Sigmoid colon (tissue), 7 donors: ENCODE results near the gene RNF149. TPM values are rescaled to one million over a fixed set of nuclear protein-coding genes. Genes with fewer than 3 reads are reported as not detected.

Source experiments
- DNase-seq: peaks from one replicate; pipeline ENCODE4 v3.0.0-alpha.2; 2019
- H3K27ac ChIP-seq, 4 donors: fragments of 200-600 bp; sonication (generic); one replicate each; pipeline ENCODE4 v1.5.1; 2016 to 2019; ENCODE audit warnings: mild to moderate bottlenecking in 1 of 4
- H3K27me3 ChIP-seq, 3 donors: fragments of 200-600 bp; sonication (generic); one replicate each; pipeline ENCODE4 v1.5.1; 2019; ENCODE audit warnings: mild to moderate bottlenecking in 1 of 3
- H3K36me3 ChIP-seq, 4 donors: fragments of 200-600 bp; sonication (generic); one replicate each; pipeline ENCODE4 v1.5.1; 2016 to 2019
- H3K4me1 ChIP-seq, 4 donors: fragments of 200-600 bp; sonication (generic); one replicate each; pipeline ENCODE4 v1.5.1; 2017 to 2019
- H3K4me3 ChIP-seq, 4 donors: fragments of 200-600 bp; sonication (generic); one replicate each; pipeline ENCODE4 v1.5.1; 2017 to 2019; ENCODE audit warnings: mild to moderate bottlenecking in 2 of 4, moderate library complexity in 1 of 4
- H3K9me3 ChIP-seq, 4 donors: fragments of 200-600 bp in 3 of 4; sonication (generic) in 3 of 4; one replicate each; pipeline versions ENCODE4 v1.5.1 to v1.6.1; 2013 to 2019
- EP300 ChIP-seq, 4 donors: sonication (generic); formaldehyde crosslinking; IDR thresholded peaks; one replicate each; pipeline ENCODE4 v1.6.1; 2017; ENCODE audit warnings: antibody characterized with exemption in 4 of 4
- POLR2A ChIP-seq, 2 donors: fragments of 450-650 bp; IDR thresholded peaks; one replicate each; pipeline ENCODE4 v1.6.1; 2016; ENCODE audit warnings: antibody characterized with exemption in 2 of 2, mild to moderate bottlenecking in 2 of 2, moderate library complexity in 2 of 2
- POLR2AphosphoS5 ChIP-seq, 4 donors: sonication (generic); formaldehyde crosslinking; IDR thresholded peaks; one replicate each; pipeline ENCODE4 v1.6.1; 2017; ENCODE audit warnings: antibody characterized with exemption in 4 of 4
- WGBS, 2 donors: extraction: QIAGEN DNeasy Blood & Tissue Kit; methylation state at CpG; one replicate each; pipeline ENCODE4 v1.1.7; 2013; 5-methylcytosine and 5-hydroxymethylcytosine counted together
- intact Hi-C: fragments of 100-400 bp; cut with DNase I; formaldehyde crosslinking; loops from one replicate; pipeline ENCODE4 v1.15.1; 2023
- polyA plus RNA-seq, 3 donors: library from polyadenylated mRNA; stranded (reverse); fragments of 200-250 nt; gene quantifications; one replicate each; pipeline ENCODE4 v1.2.3, GENCODE V29; 2013
- total RNA-seq, 4 donors: library from RNA; depleted of rRNA; stranded (reverse); fragments of >200 nt; gene quantifications; one replicate each; pipeline ENCODE4 v1.1.0, GENCODE V29; 2016
- TF ChIP-seq, protein P1 (sequence below), 4 experiments: fragments of 450-650 bp in 3 of 4; fragments of 200-600 bp in 1 of 4; IDR thresholded peaks; one replicate each; pipeline ENCODE4 v1.5.1; 2016 to 2019; ENCODE audit warnings: antibody characterized with exemption in 4 of 4, mild to moderate bottlenecking in 3 of 4, moderate library complexity in 2 of 4
- donor health status: healthy with polysubstance abuse.
- donor health status: Bipolar disorder and iron deficiency.
- donor health status: healthy.

Gene RNF149
- total and polyA plus RNA-seq, 7 donors: 11.4 to 65.4 (median 40.0) TPM

DNA sequence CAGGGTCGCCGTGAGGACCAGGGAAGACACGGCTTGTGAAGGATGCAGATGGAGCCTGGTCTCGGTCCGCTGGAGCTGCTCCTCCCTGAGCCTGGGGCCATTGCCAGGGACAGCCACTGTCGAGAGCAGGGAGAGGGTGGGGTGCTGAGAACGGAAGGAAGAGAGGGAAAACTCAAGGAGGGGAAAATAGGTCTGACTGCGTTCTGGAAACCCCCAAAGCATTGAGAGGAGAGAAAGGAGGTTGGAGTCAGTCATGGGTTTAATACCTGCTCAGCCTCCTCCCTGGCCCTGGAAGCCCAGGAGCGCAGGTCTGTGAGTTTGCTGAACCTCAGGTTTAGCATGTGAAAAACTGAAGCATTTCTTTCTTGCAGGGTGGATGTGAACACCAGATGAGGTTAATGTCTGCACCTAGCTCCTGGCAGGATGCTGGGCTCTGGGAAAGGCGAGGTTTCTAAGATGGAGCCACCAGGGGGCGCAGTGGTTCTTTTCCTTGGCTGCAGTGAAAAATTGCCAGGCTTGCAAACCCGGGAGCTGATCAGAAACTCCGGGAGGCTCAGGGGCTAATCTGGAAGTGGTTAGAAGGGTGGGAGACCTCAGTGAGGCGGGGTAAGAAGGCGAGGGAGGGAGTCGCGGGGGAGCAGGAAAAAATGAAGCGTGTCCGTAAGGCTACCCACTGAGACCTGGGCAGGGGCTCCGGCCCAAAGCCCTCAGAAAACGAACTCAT, 33.6 kb upstream of the RNF149 start:
- 57 to 65% methylated on average over 21 of the region's 21 CpGs for WGBS, 2 donors
- no peaks in the 10 kb centered on the region for H3K27me3 ChIP-seq
- no peaks in the 10 kb centered on the region for H3K4me1 ChIP-seq
- no peak overlapping the region for H3K27ac ChIP-seq
- H3K9me3 ChIP-seq: no peaks in the 10 kb centered on the region
- no peak overlapping the region for H3K4me3 ChIP-seq
- H3K36me3 ChIP-seq: no peaks in the 10 kb centered on the region
- peak; percentile 84 for DNase-seq
- intact Hi-C loops: loop anchor here (2.0 to 10.0 kb wide), 2 partner anchors 489 to 1103 kb away; no protein-coding TSS in a partner anchor
- TF ChIP-seq POLR2AphosphoS5 (IDR thresholded peaks at IDR 0.05): no peak
- TF ChIP-seq, protein P1, sequence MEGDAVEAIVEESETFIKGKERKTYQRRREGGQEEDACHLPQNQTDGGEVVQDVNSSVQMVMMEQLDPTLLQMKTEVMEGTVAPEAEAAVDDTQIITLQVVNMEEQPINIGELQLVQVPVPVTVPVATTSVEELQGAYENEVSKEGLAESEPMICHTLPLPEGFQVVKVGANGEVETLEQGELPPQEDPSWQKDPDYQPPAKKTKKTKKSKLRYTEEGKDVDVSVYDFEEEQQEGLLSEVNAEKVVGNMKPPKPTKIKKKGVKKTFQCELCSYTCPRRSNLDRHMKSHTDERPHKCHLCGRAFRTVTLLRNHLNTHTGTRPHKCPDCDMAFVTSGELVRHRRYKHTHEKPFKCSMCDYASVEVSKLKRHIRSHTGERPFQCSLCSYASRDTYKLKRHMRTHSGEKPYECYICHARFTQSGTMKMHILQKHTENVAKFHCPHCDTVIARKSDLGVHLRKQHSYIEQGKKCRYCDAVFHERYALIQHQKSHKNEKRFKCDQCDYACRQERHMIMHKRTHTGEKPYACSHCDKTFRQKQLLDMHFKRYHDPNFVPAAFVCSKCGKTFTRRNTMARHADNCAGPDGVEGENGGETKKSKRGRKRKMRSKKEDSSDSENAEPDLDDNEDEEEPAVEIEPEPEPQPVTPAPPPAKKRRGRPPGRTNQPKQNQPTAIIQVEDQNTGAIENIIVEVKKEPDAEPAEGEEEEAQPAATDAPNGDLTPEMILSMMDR (IDR thresholded peaks at IDR 0.05): peak; percentile 45 to 70 (median 59)
- no peak for TF ChIP-seq POLR2A (IDR thresholded peaks at IDR 0.05)
- no peak for TF ChIP-seq EP300 (IDR thresholded peaks at IDR 0.05)

DNA sequence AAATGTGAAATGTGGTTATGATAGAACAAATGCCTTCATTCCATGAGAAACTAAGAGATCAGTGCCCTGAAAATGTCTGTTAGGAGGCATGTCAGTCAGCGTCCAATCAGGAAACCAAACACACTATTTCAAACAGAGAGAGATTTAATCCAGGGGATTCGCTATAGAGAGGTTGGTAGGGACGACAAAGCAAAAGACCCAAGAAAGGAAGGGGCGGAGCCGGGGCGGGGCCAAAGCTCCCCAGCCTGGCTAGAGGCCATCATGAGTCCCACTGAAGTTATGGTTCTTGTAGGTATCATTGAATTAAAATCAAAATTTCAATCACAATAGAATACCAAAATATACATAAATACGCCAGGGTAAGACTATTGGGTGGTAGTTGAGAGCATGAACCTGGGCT, 32.9 kb upstream of the RNF149 start:
- H3K4me3 ChIP-seq: no peak overlapping the region
- no peaks in the 10 kb centered on the region for H3K36me3 ChIP-seq
- WGBS, 2 donors: 82 to 86% methylated on average over 7 of the region's 7 CpGs
- intact Hi-C loops: loop anchor here (10.0 kb wide), 1 partner anchor 1103 kb away; no protein-coding TSS in a partner anchor
- TF ChIP-seq EP300 (IDR thresholded peaks at IDR 0.05): no peak
- TF ChIP-seq, protein P1 (IDR thresholded peaks at IDR 0.05): no peak
- no peak for TF ChIP-seq POLR2AphosphoS5 (IDR thresholded peaks at IDR 0.05)
- no peak for TF ChIP-seq POLR2A (IDR thresholded peaks at IDR 0.05)
- no peaks in the 10 kb centered on the region for H3K27me3 ChIP-seq
- H3K27ac ChIP-seq: no peak overlapping the region
- no peaks in the 10 kb centered on the region for H3K4me1 ChIP-seq
- no peaks in the 10 kb centered on the region for H3K9me3 ChIP-seq
- DNase-seq: no peak

DNA sequence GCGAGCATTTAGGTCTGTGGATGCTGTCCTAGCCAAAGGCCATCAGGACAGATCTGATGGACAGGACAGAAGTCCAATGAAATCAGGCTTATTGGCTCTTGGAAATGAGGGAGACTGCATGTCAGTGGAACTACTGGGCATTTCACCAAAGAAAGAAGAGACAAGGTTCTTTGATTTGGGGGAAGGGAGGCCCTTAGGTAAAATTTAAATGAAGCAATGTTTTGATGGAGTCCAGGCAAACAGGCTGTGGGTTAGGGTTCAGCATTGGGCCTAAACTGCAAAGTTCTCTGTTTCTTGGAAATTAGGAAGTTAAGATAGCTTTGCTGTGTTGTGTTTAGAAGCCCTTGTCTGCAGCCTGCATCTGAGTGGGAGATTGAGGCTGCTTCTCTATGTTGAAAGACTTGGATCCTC, 31.6 kb upstream of the RNF149 start:
- intact Hi-C loops: loop anchor here (10.0 kb wide), 1 partner anchor 1105 kb away; no protein-coding TSS in a partner anchor

DNA sequence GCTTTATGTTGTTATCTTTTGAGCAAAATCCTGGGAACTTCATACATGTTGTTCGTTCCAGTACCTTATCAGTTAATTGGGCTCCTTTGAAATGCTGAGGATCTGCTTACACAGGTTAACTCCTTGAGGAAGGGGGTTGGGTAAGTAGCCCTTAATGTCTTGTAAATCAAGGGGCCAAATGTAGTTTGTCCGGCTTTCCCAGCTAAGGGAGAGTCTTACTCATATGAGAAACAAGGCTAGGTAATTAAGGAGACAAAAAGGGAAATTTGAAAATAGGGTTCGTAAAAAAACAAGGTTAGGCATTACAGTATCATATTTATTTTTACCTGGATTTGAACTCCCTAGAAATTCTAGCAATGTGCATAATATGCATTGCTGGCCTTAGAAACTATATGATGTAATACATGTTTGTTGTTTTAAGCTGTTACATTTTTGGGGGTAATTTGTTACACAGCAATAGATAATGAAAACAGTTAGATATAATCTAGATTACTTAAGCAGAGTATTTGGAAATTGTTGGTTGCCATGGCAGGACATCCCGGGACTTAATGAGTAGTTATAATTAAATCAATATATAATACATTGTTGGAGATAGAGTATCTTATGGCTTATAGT, 30.9 kb upstream of the RNF149 start:
- no peak for DNase-seq
- Histone ChIP-seq H3K9me3 (no peaks in the 10 kb centered on the region), H3K27ac (no peak overlapping the region), H3K4me3 (no peak overlapping the region), H3K4me1 (no peaks in the 10 kb centered on the region), H3K36me3 (no peaks in the 10 kb centered on the region), H3K27me3 (no peaks in the 10 kb centered on the region)
- no peak for TF ChIP-seq EP300 (IDR thresholded peaks at IDR 0.05)
- TF ChIP-seq POLR2AphosphoS5 (IDR thresholded peaks at IDR 0.05): no peak
- TF ChIP-seq, protein P1 (IDR thresholded peaks at IDR 0.05): no peak
- TF ChIP-seq POLR2A (IDR thresholded peaks at IDR 0.05): no peak
- intact Hi-C loops: no loop called here
- 75 to 87% methylated on average over 4 of the region's 4 CpGs for whole genome bisulfite sequencing, 2 donors

More for the DNA sequence above, 31.6 kb upstream of the RNF149 start:
- TF ChIP-seq POLR2AphosphoS5 (IDR thresholded peaks at IDR 0.05): no peak
- 92 to 94% methylated on average over 1 of the region's 1 CpG for WGBS, 2 donors
- DNase-seq: no peak
- Histone ChIP-seq H3K27me3 (no peaks in the 10 kb centered on the region), H3K4me1 (no peaks in the 10 kb centered on the region), H3K27ac (no peak overlapping the region), H3K9me3 (no peaks in the 10 kb centered on the region), H3K36me3 (no peaks in the 10 kb centered on the region), H3K4me3 (no peak overlapping the region)

DNA sequence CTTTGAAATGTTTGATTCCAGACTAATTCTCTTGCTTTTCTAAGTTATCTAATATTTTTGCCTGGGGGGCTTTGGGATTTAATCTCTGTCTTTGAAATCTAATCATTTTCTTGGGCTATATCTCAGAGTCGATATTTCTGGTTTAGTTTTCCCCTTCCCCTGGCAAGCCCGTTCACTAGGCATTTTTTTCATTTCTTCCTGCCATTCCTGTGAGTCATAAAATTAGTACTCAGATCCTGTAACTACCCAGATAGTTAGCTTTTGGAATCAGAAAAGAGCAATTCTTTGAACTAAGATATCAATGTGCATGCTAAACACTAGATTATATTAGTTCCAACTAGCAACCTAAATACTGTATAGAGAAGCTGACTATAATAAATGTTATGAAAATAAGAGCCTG, 29.4 kb upstream of the RNF149 start:
- DNase-seq: no peak
- Histone ChIP-seq H3K4me1 (no peaks in the 10 kb centered on the region), H3K9me3 (no peaks in the 10 kb centered on the region), H3K36me3 (no peaks in the 10 kb centered on the region), H3K27me3 (no peaks in the 10 kb centered on the region), H3K27ac (no peak overlapping the region), H3K4me3 (no peak overlapping the region)
- intact Hi-C loops: no loop called here
- TF ChIP-seq POLR2AphosphoS5 (IDR thresholded peaks at IDR 0.05) (no peak), EP300 (IDR thresholded peaks at IDR 0.05) (no peak), POLR2A (IDR thresholded peaks at IDR 0.05) (no peak)
- TF ChIP-seq, protein P1 (IDR thresholded peaks at IDR 0.05): no peak
- 66 to 78% methylated on average over 2 of the region's 2 CpGs for WGBS, 2 donors
